GM12801 (cell line): ENCODE data around the gene CTDSPL2.

Source experiments
- TF ChIP-seq, protein P1 (sequence below): IDR thresholded peaks from one replicate; pipeline ENCODE4 v1.5.1; 2011; ENCODE audit warnings: control low read depth; ENCODE audit not compliant: insufficient read length; ENCODE audit errors: extremely low read depth

The CTDSPL2 gene

DNA sequence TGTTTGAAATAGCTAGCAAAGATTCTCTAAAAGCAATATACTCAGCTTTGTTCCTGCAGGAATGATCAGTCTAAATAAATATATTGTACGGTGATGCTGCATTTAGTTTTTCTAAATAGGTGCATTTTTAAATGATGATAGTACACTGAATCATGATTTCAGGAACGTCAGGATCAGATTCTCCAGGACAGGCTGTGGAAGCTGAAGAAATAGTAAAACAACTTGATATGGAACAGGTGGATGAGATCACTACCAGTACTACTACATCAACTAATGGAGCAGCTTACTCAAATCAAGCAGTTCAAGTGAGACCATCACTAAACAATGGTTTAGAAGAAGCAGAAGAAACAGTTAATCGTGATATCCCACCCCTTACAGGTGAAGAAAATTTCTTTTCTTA lies 63.2 kb downstream of the CTDSPL2 start:
- TF ChIP-seq, protein P1, sequence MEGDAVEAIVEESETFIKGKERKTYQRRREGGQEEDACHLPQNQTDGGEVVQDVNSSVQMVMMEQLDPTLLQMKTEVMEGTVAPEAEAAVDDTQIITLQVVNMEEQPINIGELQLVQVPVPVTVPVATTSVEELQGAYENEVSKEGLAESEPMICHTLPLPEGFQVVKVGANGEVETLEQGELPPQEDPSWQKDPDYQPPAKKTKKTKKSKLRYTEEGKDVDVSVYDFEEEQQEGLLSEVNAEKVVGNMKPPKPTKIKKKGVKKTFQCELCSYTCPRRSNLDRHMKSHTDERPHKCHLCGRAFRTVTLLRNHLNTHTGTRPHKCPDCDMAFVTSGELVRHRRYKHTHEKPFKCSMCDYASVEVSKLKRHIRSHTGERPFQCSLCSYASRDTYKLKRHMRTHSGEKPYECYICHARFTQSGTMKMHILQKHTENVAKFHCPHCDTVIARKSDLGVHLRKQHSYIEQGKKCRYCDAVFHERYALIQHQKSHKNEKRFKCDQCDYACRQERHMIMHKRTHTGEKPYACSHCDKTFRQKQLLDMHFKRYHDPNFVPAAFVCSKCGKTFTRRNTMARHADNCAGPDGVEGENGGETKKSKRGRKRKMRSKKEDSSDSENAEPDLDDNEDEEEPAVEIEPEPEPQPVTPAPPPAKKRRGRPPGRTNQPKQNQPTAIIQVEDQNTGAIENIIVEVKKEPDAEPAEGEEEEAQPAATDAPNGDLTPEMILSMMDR, result no peak

DNA sequence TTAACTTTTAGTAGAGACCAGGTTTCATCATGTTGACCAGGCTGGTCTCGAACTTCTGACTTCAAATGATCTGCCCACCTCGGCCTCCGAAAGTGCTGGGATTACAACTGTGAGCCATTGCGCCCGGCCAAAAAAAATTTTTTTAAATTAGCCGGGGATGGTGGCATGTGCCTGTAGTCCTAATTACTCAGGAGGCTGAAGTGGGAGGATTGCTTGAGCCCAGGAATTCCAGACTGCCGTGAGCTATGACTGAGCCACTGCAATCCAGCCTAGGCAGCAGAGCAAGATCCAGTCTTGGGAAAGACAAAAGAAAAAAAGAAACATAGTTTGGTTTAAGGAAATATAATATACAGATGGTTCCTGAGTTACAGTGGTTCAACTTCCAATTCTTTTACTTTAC lies 64.6 kb downstream of the CTDSPL2 start:
- TF ChIP-seq, protein P1, result no peak

DNA sequence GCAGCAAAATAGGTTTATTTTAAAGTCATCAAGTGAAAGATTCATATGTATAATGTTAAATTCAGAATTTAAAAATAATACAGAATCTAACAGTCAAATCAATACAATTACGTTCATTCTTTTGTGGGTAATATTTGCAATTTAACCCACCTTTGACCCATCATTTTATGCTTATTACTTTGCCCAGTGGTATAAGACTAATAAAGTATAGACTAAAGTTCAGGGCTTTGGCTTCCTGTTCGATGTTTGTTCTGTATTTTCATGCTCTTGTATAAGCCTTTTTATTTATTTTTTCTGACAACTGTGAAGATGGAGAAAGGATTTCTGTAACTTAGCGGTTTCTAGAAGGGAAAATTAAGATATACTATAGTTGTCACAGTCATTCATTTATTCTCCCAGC lies 65.2 kb downstream of the CTDSPL2 start:
- TF ChIP-seq, protein P1, result no peak

DNA sequence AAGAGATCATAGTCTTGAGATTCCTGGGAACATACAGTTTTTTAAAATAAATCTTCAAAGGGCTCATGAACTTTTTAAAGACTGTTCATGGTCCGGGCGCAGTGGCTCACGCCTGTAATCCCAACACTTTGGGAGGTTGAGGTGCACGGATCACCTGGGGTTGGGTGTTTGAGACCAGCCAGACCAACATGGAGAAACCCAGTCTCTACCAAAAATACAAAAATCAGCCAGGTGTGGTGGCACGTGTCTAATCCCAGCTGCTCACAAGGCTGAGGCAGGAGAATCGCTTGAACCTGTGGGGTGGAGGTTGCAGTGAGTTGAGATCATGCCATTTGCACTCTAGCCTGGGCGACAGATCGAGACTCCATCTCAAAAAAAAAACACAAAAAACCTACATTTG lies 68.1 kb downstream of the CTDSPL2 start:
- TF ChIP-seq, protein P1, result no peak

DNA sequence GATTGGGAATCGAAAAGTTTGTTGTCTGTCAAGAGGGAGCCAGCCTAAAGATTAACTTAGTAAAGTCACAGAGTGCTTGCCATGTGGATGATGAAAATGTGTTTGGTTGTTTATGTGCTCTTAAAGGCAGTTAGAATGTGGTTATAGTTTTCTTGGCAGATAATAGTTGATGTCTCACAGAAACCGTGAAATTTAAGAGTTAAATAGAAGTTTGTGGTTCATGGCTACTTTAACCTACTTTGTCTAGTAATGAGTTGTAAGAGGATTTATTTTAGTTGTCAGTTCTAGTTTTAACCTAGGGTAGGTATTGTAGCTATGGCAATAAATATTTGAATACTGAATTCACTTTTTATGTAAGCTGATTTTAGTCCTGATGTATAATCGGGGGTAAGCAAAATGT lies 73.1 kb downstream of the CTDSPL2 start:
- TF ChIP-seq, protein P1, result no peak

DNA sequence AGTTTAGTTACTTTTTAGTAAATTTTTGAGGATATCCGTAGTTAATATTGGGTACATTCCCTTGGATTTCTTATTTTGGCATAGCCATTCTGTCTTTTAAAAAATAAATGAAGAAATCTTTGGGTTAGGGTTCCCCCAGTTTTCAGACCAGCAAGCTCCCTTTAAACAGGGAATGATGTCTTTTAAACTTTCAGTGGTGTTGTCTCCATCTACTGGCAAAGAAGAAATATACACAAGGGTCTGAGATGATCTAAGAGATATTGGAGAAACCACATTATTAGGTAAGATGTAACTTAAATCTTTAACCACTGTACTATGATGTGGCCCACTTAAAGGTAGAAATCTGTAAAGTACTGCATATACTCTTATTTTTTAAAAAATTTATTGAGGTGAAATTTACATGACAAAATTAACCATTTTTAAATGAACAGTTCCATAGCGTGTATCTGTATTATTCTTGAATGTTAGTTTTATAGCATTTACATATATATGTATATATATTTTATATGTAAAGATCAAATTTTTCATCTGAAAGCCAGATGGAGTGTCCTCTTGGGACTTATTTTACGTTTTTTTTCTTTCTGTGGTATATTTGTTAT lies 74.4 kb downstream of the CTDSPL2 start:
- TF ChIP-seq, protein P1, result no peak

DNA sequence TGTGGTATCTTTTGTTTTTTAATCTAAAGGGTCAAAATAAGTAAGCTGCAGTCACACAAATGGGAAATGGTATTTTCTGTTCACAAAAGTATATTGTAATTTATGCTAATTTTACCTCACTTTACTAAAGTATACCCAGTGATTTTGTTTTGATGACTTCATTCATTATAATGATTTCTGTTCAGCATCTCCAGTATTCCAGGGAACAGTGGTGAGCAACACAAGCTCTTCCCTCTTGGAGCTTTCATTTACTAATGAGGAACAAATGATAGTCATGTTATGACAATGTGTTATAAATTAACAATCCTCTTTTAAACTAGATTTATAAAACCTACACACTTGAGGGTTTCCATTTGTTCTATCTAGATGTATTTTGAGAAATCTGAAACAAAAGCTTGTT lies 89.0 kb downstream of the CTDSPL2 start:
- TF ChIP-seq, protein P1, result no peak
